Stimulated activated CD4-positive, alpha-beta T cell treated with anti-CD3 and anti-CD28 coated beads, Interleukin-12 subunit alpha, Interleukin-12 subunit beta, amount 100 ng/mL, for 48 hours (primary cell): ENCODE results near the gene BATF.

ENCODE experiments used
- DNase-seq, 3 donors: peaks; one replicate each; pipeline ENCODE4 v3.0.0-alpha.2; 2020; ENCODE audit warnings: low read depth in 2 of 3, low spot score in 1 of 3

BATF gene

GRCh38 chr14:75591987-75592575, 69.8 kb downstream of the BATF start:
- no peak for DNase-seq

GRCh38 chr14:75595226-75595625, 73.0 kb downstream of the BATF start:
- DNase-seq = no peak
